Psoas muscle (tissue), 8 donors: ENCODE results near the gene MPP3. TPM values are rescaled to one million over a fixed set of nuclear protein-coding genes. Genes with fewer than 3 reads are reported as not detected.

Source experiments
- ATAC-seq, 4 donors: fragments of 200-7000 bp; cut with Tn5 transposase; one replicate each; pipeline ENCODE4 v1.9.1; 2020; ENCODE audit warnings: moderate library complexity in 3 of 4, mild to moderate bottlenecking in 2 of 4
- DNase-seq, 2 donors: peaks; one replicate each; pipeline ENCODE4 v3.0.0-alpha.2; 2020
- H3K27ac ChIP-seq: fragments of 200-600 bp; one replicate; pipeline ENCODE4 v1.8.0; 2022
- H3K27me3 ChIP-seq, 3 donors: fragments of 200-600 bp in 1 of 3; one replicate each; pipeline versions ENCODE4 v1.6.1 to v1.8.0; 2013 to 2022; ENCODE audit warnings: low read length in 2 of 3, mild to moderate bottlenecking in 2 of 3, moderate library complexity in 1 of 3; ENCODE audit not compliant: insufficient read depth in 3 of 3
- H3K36me3 ChIP-seq, 2 donors: fragments of 200-600 bp in 1 of 2; one replicate each; pipeline versions ENCODE4 v1.6.1 to v1.8.0; 2013 to 2022; ENCODE audit warnings: low read depth in 1 of 2, mild to moderate bottlenecking in 1 of 2, moderate library complexity in 1 of 2; ENCODE audit not compliant: insufficient read depth in 1 of 2
- H3K4me1 ChIP-seq: fragments of 200-600 bp; one replicate; pipeline ENCODE4 v1.8.0; 2022
- H3K4me3 ChIP-seq: fragments of 200-600 bp; one replicate; pipeline ENCODE4 v1.8.0; 2022; ENCODE audit warnings: mild to moderate bottlenecking
- H3K9me3 ChIP-seq: fragments of 200-600 bp; one replicate; pipeline ENCODE4 v1.8.0; 2022
- CTCF ChIP-seq: fragments of 200-600 bp; IDR thresholded peaks from one replicate; pipeline ENCODE4 v1.8.0; 2022; ENCODE audit warnings: antibody characterized with exemption
- WGBS, 3 donors: extraction: QIAGEN DNeasy Blood & Tissue Kit; methylation state at CpG; one replicate each; pipeline versions ENCODE4 v1.1.6 to v1.1.7; 2013; 5-methylcytosine and 5-hydroxymethylcytosine counted together
- intact Hi-C, 2 donors: fragments of 100-400 bp; cut with DNase I; formaldehyde crosslinking; loops; one replicate each; pipeline versions ENCODE4 v1.11.0 to v1.14.2; 2022
- polyA plus RNA-seq, 3 donors: library from polyadenylated mRNA; stranded (reverse); fragments of 200-250 nt; gene quantifications; one replicate each; pipeline ENCODE4 v1.2.3, GENCODE V29; 2013
- total RNA-seq, 4 donors: library from RNA; stranded (reverse); fragmentation: NEBNext Ultra II Directional in 2 of 4; extraction: Animal tissue kit (Norgen Biotek cat#: 25700) in 2 of 4; gene quantifications; one replicate each; pipeline versions ENCODE4 v1.2.1 to v1.2.4, GENCODE V29; 2021 to 2023
- donor health status: healthy with polysubstance abuse.
- donor health status: DM: no; HTN: no; CAD: no; lungs with moderate emphysema.
- donor health status: Bipolar disorder and iron deficiency.
- donor health status: healthy.
- donor health status: DM: yes; HTN: yes; CAD: no.
- donor health status: DM: no; HTN: no; CAD: no.
- donor health status: DM: no; HTN: no; CAD: no.
- donor health status: DM: yes; HTN: yes; CAD: no.

Gene MPP3
- total and polyA plus RNA-seq, 7 donors, result 1.0 to 2.0 (median 1.5) TPM

- Histone ChIP-seq H3K27me3 (no peaks in the 10 kb centered on the region), H3K4me3 (no peak overlapping the region), H3K9me3 (no peaks in the 10 kb centered on the region), H3K36me3 (no peaks in the 10 kb centered on the region), H3K27ac (no peak overlapping the region), H3K4me1 (peaks cover 11% of the 10 kb centered on the region)
- ATAC-seq, result peak; percentile 82 to 96 (median 86)
- WGBS, 3 donors, result 69 to 71% (median 70%) methylated on average over 20 of the region's 20 CpGs
- peak; percentile 59 to 80 for DNase-seq
- intact Hi-C loops, result loop anchor here in 1 of 2 donors (5.0 kb wide), 1 partner anchor 47 kb away; no protein-coding TSS in a partner anchor
- peak; percentile 83 for TF ChIP-seq CTCF
Measured at GRCh38 chr17:43880420-43880991, 47.6 kb upstream of the MPP3 start.

GRCh38 chr17:43879723-43880419 is 46.9 kb upstream of the MPP3 start:
- no peak overlapping the region for H3K4me3 ChIP-seq
- H3K27me3 ChIP-seq, result no peaks in the 10 kb centered on the region
- H3K4me1 ChIP-seq, result peaks cover 11% of the 10 kb centered on the region
- intact Hi-C loops, result loop anchor here in 1 of 2 donors (5.0 kb wide), 1 partner anchor 47 kb away; no protein-coding TSS in a partner anchor
- H3K36me3 ChIP-seq, result no peaks in the 10 kb centered on the region
- WGBS, 3 donors, result 70 to 76% (median 70%) methylated on average over 20 of the region's 20 CpGs
- no peaks in the 10 kb centered on the region for H3K9me3 ChIP-seq
- DNase-seq (no peak), ATAC-seq (no peak)
- H3K27ac ChIP-seq, result no peak overlapping the region
- TF ChIP-seq CTCF, result no peak

- WGBS, 3 donors, result 12 to 21% (median 21%) methylated on average over 11 to 13 of the region's 13 CpGs
- H3K4me3 ChIP-seq, result no peak overlapping the region
- intact Hi-C loops, result no loop called here
- peak; percentile 69 to 85 for DNase-seq
- TF ChIP-seq CTCF, result peak; percentile 95
- H3K27ac ChIP-seq, result no peak overlapping the region
- no peaks in the 10 kb centered on the region for H3K27me3 ChIP-seq
- H3K36me3 ChIP-seq, result no peaks in the 10 kb centered on the region
- no peaks in the 10 kb centered on the region for H3K9me3 ChIP-seq
- H3K4me1 ChIP-seq, result peaks cover 11% of the 10 kb centered on the region
- ATAC-seq, result peak; percentile 74 to 91 (median 82)
Measured at GRCh38 chr17:43878260-43879175, 45.6 kb upstream of the MPP3 start.

GRCh38 chr17:43877451-43878155 is 44.7 kb upstream of the MPP3 start:
- H3K36me3 ChIP-seq, result no peaks in the 10 kb centered on the region
- peaks cover 11% of the 10 kb centered on the region for H3K4me1 ChIP-seq
- H3K27ac ChIP-seq, result no peak overlapping the region
- intact Hi-C loops, result loop anchor here in 1 of 2 donors (1.0 kb wide), 1 partner anchor 118 kb away; no protein-coding TSS in a partner anchor
- WGBS, 3 donors, result 97 to 99% (median 98%) methylated on average over 10 of the region's 10 CpGs
- ATAC-seq (no peak), DNase-seq (no peak)
- no peaks in the 10 kb centered on the region for H3K27me3 ChIP-seq
- H3K9me3 ChIP-seq, result no peaks in the 10 kb centered on the region
- no peak overlapping the region for H3K4me3 ChIP-seq
- TF ChIP-seq CTCF, result no peak
